HG02642 (cell line): ENCODE results near the gene KRI1.
"Not testable (repeated sequence)": the region's sequence is repeated elsewhere in the genome, so short reads cannot be mapped to it uniquely, and the experiment has no call there.

Experiments
- ATAC-seq: cut with Tn5 transposase; IDR thresholded peaks from one replicate; pipeline ENCODE4 v1.9.1; 2021; ENCODE audit warnings: mild to moderate bottlenecking; ENCODE audit not compliant: unreplicated experiment, poor library complexity

Gene KRI1

GRCh38 chr19:10577951-10578350 lies 12.1 kb upstream of the KRI1 start:
- no peak for ATAC-seq

DNA sequence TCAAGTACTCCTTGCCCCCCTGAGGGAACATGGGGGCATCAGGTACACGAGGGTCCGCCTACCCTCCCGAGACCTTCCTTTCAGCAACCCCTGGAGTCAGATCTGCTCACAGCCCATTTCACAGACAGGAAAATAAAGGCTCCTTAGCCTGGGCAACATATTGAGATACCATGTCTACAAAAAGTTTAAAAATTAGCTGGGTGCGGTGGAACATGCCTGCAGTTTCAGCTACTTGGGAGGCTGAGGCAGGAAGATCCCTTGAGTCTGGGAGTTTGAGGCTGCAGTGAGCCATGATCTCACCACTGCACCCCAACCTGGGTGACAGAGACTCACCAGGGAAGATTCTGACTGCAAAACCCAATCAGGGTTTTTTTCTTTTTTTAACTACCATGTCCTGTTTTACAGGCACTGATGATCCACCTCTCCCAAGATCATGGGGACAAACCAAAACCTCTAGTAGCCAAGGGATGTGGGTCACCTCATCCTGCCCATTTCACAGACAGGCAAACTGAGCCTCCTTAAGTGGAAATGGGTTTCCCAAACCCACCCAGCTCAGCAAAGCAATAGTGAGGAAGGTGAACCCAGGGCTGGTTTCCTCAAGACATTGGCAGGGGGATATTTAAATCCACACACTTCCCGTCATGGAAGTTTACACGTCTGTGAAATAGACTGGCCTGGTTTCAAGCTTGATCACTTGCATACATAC lies 9.4 kb upstream of the KRI1 start:
- no peak for ATAC-seq

DNA sequence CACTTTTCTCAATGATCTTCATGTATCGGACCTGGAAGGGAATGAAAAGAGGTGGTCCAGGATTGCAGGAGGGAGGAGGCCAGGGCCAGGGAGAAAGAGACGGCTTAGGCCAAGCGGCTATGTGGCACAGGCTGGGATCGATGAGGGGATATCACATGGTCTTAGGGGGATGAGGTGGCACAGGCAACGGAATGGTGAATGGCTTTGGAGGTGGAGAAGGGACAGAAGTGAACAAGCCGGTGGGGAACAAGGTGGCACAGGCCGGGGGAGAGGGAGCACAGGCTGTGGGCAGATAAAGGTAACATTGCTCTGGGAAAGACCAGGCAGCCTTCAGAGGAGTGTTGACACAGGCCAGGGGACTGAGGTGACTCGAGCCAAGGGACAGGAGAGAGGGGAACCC lies 8.7 kb upstream of the KRI1 start:
- ATAC-seq: no peak

DNA sequence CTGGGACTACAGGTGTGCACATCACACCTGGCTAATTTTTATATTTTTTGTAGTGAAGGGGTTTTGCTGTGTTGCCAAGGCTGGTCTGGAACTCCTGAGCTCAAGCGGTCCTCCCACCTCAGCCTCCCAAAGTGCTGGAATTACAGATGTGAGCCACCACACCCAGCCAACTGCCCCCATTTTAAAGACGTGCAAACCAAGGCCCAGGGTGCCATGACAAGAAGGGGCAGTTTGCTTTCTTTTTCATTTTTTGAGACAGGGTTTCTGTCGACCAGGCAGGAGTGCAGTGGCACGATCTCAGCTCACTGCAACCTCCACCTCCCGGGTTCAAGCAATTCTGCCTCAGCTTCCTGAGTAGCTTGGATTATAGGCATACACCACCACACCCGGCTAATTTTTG lies 8.0 kb upstream of the KRI1 start:
- ATAC-seq: not testable (repeated sequence)

DNA sequence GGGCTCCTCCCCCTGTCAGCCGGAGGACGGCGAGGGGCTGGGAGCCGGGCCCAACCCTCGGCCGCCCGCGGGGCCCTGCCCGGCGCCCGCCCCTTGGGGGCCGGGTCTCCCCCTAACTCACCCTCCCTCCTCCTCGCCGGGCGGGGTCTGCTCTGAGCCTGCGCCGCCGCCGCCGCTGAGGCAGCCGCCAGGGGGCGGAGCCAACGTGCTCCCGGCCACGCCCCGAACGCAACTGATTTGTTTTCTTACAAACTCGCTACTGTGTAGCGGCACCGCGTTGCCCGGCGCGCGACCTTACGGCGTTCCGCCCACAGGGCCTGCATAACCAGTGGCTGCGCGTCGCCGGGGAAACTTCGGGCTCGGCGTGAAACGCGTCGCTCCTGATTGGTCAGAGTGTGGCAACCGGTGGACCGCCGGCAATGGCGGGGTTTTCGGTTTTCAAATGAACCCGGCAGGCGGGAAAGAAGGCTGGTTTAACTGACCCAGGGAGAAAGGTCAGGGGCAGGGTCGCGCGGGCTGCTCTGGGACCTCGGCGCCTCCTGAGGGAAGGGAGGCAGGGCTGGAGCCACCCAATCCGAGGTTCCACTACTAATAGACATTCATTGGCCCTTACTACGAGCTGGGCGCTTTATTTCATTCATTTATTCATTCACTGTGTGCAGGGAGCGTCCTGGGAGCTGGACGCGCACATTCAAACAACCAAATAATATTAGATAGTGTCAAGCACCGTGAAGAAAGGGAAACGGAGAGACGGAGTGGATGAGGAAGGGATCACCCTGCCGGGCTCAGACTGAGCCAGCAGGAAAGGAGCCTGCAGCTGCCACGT lies 3.2 kb upstream of the KRI1 start, which contains the start of gene CDKN2D:
TSS of gene CDKN2D (minus strand) at position 154 of the 826 bp plus-strand sequence. CDS start 326 bp downstream, outside the sequence.
- ATAC-seq: peak; percentile 64

DNA sequence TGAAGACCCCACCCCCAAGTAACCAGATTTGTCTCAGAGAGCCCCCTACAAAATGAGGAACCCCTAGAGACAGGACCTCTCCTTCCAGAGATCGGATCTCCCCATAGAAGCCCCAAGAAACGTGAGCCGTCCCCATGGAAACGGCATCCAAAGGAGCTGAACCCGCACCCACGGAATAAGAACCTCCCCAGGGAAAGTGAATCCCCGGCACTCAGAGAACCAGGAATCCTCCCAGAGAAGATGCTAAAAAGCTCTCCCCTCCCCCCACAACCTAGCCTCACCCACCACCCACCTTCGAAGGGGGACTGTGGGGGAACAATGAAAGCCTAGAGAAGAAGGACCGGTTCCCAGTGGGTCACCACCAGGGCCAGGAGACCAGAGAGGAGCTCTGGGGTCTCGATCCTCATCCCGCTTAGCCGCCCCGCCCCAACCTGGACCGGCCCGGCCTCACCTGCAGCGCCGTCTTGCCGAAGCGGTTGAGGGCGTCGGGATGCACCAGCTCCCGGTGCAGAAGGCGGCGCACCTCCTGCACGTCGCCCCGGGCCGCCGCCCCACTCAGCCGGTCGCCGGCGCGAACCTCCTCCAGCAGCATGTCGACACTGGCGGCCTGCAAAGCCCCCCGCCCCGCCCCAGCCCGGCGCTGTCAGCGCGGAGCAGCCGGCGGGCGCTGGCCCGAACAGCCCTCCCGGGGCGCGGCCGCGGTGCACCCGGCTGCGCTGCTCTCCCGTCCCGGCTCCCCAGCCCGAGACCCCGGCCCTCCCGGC lies 2.4 kb upstream of the KRI1 start:
- peak; percentile 7 for ATAC-seq

GRCh38 chr19:10567656-10568055 lies 1.8 kb upstream of the KRI1 start:
- no peak for ATAC-seq

GRCh38 chr19:10566658-10567410 lies 1.0 kb upstream of the KRI1 start:
- ATAC-seq: no peak

DNA sequence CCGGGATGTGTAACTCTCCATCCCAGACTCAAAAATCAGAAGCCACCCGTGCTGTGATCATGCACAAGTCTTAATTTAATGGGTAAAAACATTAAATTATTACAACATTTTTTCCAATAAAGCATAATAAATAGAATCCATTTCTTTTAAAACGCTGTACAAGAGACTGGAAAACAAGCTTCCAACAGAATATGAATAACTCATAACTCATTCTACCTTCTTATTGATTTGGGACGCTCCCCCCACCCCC lies 523 bp upstream of the KRI1 start:
- no peak for ATAC-seq

- ATAC-seq: no peak
Measured at GRCh38 chr19:10565028-10565566, 713 bp downstream of the KRI1 start.

DNA sequence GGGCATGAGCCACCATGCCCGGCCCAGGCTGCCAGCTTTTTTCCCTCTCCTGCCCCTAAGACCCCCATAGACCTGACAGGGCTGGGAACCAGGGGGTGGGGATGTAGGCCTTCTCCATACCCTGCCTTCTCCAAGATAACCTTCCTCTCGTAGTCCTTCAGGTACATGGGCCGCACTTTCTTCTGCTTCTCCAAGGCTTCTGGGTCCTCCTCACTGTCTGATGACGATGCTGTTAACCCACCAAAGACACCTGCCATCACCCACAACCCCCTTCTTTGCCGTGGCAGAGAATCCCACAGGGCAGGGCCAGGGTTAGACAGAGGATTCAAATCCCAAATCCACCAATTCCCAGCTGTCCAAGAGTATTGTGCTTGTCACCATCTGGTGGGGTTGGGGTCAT lies 3.2 kb downstream of the KRI1 start:
- no peak for ATAC-seq

GRCh38 chr19:10560154-10560553 lies 5.7 kb downstream of the KRI1 start:
- no peak for ATAC-seq

DNA sequence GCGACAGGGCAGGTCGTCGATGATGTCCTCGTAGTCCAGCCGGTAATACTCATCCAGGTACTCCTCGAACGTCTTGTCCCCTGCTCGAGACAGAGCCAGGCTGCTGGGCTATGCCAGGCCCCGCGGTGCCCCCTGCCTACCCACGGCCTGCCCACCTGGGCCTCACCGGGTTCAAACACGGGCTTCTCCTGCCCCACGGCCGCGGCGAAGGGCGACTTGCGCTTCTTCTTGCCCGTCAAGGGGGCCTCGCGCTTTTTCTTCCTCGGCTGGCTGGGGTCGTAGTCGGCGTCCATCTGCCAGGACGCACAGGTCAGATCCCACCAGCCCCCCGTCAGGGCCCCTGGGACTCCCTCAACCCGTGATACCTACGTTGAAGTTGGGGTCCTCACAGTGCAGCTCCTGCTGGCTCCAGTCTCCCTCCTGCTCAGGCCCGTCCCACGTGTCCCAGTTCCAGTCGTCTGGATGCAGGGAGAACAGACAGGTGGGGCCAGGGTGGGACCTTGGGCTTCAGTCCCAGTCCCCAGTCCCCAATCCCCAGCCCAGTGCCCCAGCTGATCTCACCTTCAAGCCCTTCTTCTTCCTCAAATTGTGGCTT lies 8.1 kb downstream of the KRI1 start:
- no peak for ATAC-seq

- no peak for ATAC-seq
Measured at GRCh38 chr19:10555610-10555973, 10.2 kb downstream of the KRI1 start.

DNA sequence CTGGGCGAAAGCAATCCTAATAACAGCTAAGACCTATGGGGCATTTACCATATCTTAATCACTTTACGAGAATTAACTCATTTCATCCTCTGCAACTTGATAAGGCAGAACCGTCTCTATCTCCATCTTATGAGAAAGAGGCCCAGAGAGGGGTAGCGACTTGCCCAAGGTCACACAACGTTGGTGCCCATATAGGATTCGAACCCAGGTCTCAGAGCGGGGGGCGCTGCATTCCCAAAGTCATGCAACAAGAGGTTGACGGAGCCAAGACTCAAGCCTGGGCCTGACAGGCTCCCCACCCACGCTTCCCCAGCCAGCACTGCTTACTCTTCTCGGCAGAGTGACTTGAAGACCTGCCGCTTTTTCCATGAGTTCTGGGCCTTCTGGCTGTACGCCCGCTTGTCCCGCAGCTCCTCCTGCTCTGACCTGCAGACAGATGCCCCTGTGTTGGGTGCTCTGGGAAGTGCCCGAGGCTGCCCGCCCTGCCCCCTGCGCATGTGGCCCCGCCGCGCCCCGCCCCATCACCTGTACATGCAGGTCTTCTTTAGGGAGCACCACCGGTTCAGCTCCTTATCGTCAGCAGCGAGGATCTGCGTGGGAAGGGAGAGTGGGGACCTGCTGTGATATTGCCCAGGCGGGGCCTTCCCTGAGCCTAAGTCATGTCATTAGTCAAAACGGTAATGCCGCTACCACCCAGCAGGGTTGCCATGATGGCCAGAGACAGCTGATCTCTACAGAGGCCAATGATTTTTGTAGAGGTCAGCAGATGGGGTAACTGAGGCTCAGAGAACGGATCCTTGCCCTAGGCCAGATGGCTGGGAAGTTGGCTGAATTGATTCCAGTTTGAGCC lies 10.8 kb downstream of the KRI1 start:
- ATAC-seq: no peak

DNA sequence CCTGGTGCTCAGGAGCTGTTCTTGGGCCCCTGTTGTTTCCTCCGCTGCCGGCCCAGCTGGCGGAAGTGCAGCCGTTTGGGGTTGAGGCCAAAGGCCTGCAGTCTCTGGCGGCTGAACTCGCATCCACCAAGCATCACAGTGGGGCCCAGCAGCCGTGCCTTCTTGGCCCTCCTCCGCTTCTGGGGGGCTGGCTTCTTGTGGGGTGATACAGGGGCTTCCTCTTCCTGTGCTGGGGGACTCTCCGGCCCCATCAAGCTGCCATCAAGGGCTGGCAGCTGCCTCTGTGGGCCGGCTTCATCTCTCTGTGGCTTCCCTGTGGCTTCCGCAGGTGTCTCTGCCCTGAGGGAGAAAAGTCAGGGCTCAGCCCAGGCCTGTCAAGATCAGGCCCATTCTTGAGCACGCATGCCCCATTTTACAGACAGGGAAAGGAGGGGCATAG lies 11.8 kb downstream of the KRI1 start:
- ATAC-seq: peak; percentile 54

GRCh38 chr19:10553087-10553667 lies 12.6 kb downstream of the KRI1 start:
- no peak for ATAC-seq

- no peak for ATAC-seq
Measured at GRCh38 chr19:10552510-10553053, 13.2 kb downstream of the KRI1 start.
